Muscle of leg (tissue), 11 donors: ENCODE data around the gene FHIT. TPM values are rescaled to one million over a fixed set of nuclear protein-coding genes. Genes with fewer than 3 reads are reported as not detected.

ENCODE experiments used
- DNase-seq: peaks from one replicate; pipeline ENCODE4 v3.0.0; 2013
- H3K27ac ChIP-seq: one replicate; pipeline ENCODE4 v1.5.1; 2013; ENCODE audit warnings: mild to moderate bottlenecking, low read length, control low read depth
- H3K27me3 ChIP-seq: one replicate; pipeline ENCODE4 v1.6.1; 2013; ENCODE audit warnings: low read length; ENCODE audit not compliant: control insufficient read depth, insufficient read depth
- H3K36me3 ChIP-seq: one replicate; pipeline ENCODE4 v1.6.1; 2013; ENCODE audit warnings: low read length; ENCODE audit not compliant: control insufficient read depth, insufficient read depth
- H3K4me1 ChIP-seq: one replicate; pipeline ENCODE4 v1.6.1; 2013; ENCODE audit warnings: low read length; ENCODE audit not compliant: control insufficient read depth, insufficient read depth
- H3K4me3 ChIP-seq: one replicate; pipeline ENCODE4 v1.5.1; 2013; ENCODE audit warnings: low read length, control low read depth
- H3K9me3 ChIP-seq: replicated peaks from 2 replicates; pipeline ENCODE4 v1.6.1; 2013; ENCODE audit warnings: low read depth, low read length; ENCODE audit not compliant: control insufficient read depth
- WGBS: methylation state at CpG from one replicate; pipeline ENCODE4 v1.1.5; 2013; ENCODE audit warnings: missing lambda C conversion rate; ENCODE audit not compliant: insufficient coverage; 5-methylcytosine and 5-hydroxymethylcytosine counted together
- polyA plus RNA-seq, 8 donors: library from polyadenylated mRNA; unstranded; fragments of 120-200 nt; gene quantifications; one replicate each; pipeline versions ENCODE4 v1.2.1 to v1.2.3, GENCODE V29; 2013; ENCODE audit warnings: inconsistent platforms in 1 of 8, low replicate concordance in 1 of 8; ENCODE audit not compliant: insufficient read length in 8 of 8, insufficient read depth in 1 of 8
- total RNA-seq: library from RNA; stranded (reverse); fragments of 120-200 nt; gene quantifications from one replicate; pipeline ENCODE4 v1.2.4, GENCODE V29; 2013

FHIT gene
- total and polyA plus RNA-seq, 9 donors, result 4.1 to 8.0 (median 5.3) TPM

DNA sequence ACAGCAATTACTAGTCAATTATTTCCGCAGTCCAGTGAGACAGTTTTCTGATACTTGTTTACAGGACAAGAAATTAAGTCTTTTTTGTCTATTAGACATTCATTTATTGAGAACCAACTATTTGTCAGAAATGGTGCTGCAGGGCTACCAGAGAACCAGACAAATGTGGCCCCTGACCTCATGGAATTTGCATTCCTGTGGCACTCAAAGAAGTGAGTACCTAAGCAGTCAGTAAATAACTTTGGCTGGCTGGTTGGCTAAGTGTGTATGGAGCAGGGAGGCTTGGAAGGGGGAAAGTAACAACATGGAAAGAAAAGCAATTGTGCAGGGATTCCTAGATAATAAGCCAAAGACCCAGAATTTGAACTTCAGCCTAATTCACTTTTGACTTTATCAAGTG is 1364.5 kb downstream of the FHIT start:
- WGBS, result no CpG with 5 or more reads among the region's 1 CpG
- no peaks in the 10 kb centered on the region for H3K36me3 ChIP-seq
- H3K4me1 ChIP-seq, result no peaks in the 10 kb centered on the region
- no peak overlapping the region for H3K27ac ChIP-seq
- DNase-seq, result no peak
- H3K9me3 ChIP-seq, result no peaks in the 10 kb centered on the region
- no peak overlapping the region for H3K4me3 ChIP-seq
- H3K27me3 ChIP-seq, result no peaks in the 10 kb centered on the region

GRCh38 chr3:59885899-59886400 is 1365.3 kb downstream of the FHIT start:
- H3K27ac ChIP-seq, result no peak overlapping the region
- no peak for DNase-seq
- no peak overlapping the region for H3K4me3 ChIP-seq
- H3K36me3 ChIP-seq, result no peaks in the 10 kb centered on the region
- 100% methylated on average over 2 of the region's 2 CpGs for WGBS
- no peaks in the 10 kb centered on the region for H3K27me3 ChIP-seq
- no peaks in the 10 kb centered on the region for H3K4me1 ChIP-seq
- H3K9me3 ChIP-seq, result no peaks in the 10 kb centered on the region

DNA sequence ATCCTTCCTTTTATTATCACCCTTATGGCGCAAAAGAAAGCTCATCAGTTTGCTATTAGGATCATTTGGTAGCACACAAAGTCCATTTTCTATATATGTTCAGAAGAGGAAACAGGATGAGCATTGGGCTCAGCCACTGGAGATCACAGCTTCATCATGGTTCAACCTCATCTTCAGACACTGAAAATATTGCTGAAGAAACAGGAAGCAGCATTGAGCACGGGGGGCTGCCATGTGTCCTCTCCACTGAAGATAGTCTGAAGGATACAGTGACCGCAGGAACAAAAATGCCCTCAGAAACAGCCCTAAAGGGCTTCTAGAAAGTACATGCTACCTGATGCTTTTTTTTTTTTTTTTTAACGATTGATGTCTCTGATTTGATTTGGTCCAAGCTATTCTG is 1366.2 kb downstream of the FHIT start:
- 72% methylated on average over 2 of the region's 4 CpGs for WGBS
- Histone ChIP-seq H3K36me3 (no peaks in the 10 kb centered on the region), H3K9me3 (no peaks in the 10 kb centered on the region), H3K27me3 (no peaks in the 10 kb centered on the region), H3K4me3 (no peak overlapping the region), H3K27ac (no peak overlapping the region), H3K4me1 (no peaks in the 10 kb centered on the region)
- no peak for DNase-seq

GRCh38 chr3:59884409-59884808 is 1366.8 kb downstream of the FHIT start:
- 91% methylated on average over 1 of the region's 2 CpGs for WGBS

GRCh38 chr3:59882746-59883145 is 1368.5 kb downstream of the FHIT start:
- Histone ChIP-seq H3K27me3 (no peaks in the 10 kb centered on the region), H3K4me3 (no peak overlapping the region), H3K27ac (no peak overlapping the region), H3K4me1 (no peaks in the 10 kb centered on the region), H3K9me3 (no peaks in the 10 kb centered on the region), H3K36me3 (no peaks in the 10 kb centered on the region)
- peak; percentile 69 for DNase-seq
- WGBS, result no CpG with 5 or more reads among the region's 2 CpGs

More at GRCh38 chr3:59884409-59884808, 1366.8 kb downstream of the FHIT start:
- H3K27ac ChIP-seq, result no peak overlapping the region
- no peaks in the 10 kb centered on the region for H3K27me3 ChIP-seq
- no peaks in the 10 kb centered on the region for H3K4me1 ChIP-seq
- H3K36me3 ChIP-seq, result no peaks in the 10 kb centered on the region
- peak; percentile 13 for DNase-seq
- no peak overlapping the region for H3K4me3 ChIP-seq
- H3K9me3 ChIP-seq, result no peaks in the 10 kb centered on the region

- H3K27me3 ChIP-seq, result no peaks in the 10 kb centered on the region
- no peak for DNase-seq
- H3K9me3 ChIP-seq, result no peaks in the 10 kb centered on the region
- H3K36me3 ChIP-seq, result no peaks in the 10 kb centered on the region
- no peaks in the 10 kb centered on the region for H3K4me1 ChIP-seq
- H3K27ac ChIP-seq, result no peak overlapping the region
- no peak overlapping the region for H3K4me3 ChIP-seq
- WGBS, result no CpG with 5 or more reads among the region's 2 CpGs
Measured at GRCh38 chr3:59880717-59881116, 1370.5 kb downstream of the FHIT start.

DNA sequence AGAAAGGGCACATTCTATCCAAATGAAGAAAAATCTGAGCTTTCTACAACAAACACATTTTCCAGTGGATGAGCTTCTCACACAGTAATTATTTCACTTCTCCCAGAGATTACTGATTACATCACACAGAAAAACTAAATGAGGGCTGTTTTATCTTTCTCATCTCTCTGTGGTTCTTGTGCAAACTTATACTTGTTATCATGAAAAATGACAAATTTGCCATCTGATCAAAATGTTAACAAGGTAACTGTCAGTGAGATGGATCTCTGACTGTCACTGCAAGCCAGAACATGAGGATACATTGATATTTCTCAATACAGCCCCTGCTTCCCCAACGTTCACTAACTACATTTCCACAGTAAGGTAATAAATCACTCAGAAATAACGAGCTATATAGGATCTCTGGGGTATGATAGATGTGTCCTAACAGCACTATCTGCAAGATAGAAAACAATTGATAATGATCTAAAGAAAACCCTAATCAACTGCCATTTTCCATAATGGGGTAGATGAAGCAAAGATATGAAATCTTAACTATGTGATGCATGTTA is 1372.1 kb downstream of the FHIT start:
- no peaks in the 10 kb centered on the region for H3K27me3 ChIP-seq
- WGBS, result no CpG with 5 or more reads among the region's 2 CpGs
- H3K9me3 ChIP-seq, result no peaks in the 10 kb centered on the region
- H3K27ac ChIP-seq, result no peak overlapping the region
- no peak overlapping the region for H3K4me3 ChIP-seq
- no peaks in the 10 kb centered on the region for H3K36me3 ChIP-seq
- no peaks in the 10 kb centered on the region for H3K4me1 ChIP-seq
- DNase-seq, result no peak

DNA sequence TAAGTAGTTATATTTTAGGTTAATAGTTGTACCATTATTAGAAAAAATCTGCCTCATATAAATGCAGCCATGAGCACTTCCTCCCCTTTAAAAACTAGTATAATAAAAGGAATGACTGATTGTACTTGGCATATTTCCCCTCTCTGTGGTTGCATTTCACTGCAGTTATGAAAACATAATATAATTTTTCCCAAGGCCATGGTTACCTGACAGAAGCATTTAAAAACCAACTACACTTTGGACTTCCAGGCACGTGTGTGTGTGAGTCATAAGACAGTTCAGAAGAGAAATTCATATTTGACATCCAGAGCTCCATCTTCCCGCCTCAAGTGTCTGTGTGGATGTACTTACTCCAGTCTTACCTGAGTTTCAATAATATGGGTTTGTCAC is 1373.2 kb downstream of the FHIT start:
- no peak for DNase-seq
- H3K9me3 ChIP-seq, result no peaks in the 10 kb centered on the region
- H3K27me3 ChIP-seq, result no peaks in the 10 kb centered on the region
- no CpG with 5 or more reads among the region's 2 CpGs for WGBS
- no peak overlapping the region for H3K4me3 ChIP-seq
- H3K27ac ChIP-seq, result no peak overlapping the region
- no peaks in the 10 kb centered on the region for H3K36me3 ChIP-seq
- H3K4me1 ChIP-seq, result no peaks in the 10 kb centered on the region

DNA sequence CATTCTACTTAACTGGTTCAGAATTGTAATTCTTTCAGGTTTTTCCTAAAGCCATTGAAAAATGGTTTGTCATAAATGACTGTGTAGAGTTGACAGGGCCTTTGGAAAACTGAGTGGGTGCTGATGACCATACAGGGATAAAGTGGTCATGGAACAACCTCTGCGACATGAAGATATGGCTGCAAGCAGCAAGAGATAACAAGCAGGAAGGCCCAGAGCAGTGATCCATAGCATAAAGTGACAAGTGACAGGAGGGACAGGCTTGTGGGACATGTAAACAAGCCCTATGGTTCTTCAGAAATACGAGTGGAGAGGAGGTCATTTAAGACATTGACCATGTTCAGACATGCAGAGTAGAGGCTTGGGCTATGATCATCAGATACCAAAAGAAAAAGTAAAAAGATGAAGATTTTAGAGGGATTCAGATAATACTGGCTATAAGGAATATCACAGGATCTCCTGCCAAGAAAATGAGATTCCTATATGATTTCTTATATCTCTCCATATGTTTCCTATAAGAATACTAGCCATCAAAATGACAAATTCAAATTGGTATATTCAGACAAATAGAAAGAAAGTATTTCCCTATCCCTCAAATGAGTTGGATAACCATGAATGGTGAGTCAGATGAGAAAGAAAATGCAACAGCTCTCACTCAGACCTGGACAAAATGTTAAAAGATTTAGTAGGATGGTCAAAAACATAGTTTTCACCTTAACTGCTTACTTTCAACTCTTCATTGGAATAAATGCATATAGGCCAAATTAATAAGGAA is 1373.8 kb downstream of the FHIT start:
- no peaks in the 10 kb centered on the region for H3K27me3 ChIP-seq
- H3K9me3 ChIP-seq, result no peaks in the 10 kb centered on the region
- H3K36me3 ChIP-seq, result no peaks in the 10 kb centered on the region
- no peaks in the 10 kb centered on the region for H3K4me1 ChIP-seq
- no peak overlapping the region for H3K4me3 ChIP-seq
- 97% methylated on average over 2 of the region's 2 CpGs for WGBS
- H3K27ac ChIP-seq, result no peak overlapping the region
- no peak for DNase-seq

DNA sequence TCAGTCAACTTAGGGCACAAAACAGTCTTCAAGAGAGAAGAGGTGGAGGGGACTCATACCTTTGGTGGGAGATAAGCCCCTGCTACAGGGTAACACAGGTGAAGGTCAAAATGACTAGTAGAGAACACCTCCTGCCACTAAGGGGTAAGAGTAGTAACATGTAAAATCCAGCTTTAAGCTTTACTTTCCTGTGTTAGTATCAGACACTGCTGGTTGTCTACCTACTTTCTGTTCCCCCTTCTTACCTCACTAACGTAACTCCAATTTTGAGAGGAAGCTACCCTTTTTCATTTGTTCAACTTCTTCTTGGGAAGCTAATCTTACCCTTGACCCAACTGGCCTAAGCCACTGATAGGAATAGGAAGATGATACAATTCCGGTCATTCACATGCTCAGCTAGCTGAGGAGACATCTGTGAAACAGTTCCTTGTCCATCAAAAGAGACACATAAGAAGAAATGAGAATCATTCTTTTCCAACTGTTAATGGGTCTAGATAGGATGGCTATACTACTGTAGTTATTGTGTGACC is 1374.7 kb downstream of the FHIT start:
- Histone ChIP-seq H3K27ac (no peak overlapping the region), H3K4me1 (no peaks in the 10 kb centered on the region), H3K27me3 (no peaks in the 10 kb centered on the region), H3K9me3 (no peaks in the 10 kb centered on the region), H3K4me3 (no peak overlapping the region), H3K36me3 (no peaks in the 10 kb centered on the region)
- 100% methylated on average over 1 of the region's 2 CpGs for WGBS
- no peak for DNase-seq
